GM12878 (cell line): ENCODE measurements around the gene FXYD4. TPM values are rescaled to one million over a fixed set of nuclear protein-coding genes. Genes with fewer than 3 reads are reported as not detected.

Source experiments
- CBFB ChIP-seq: IDR thresholded peaks from 2 replicates; pipeline ENCODE4 v1.6.1; 2016; ENCODE audit warnings: antibody characterized with exemption, low read depth
- CBX5 ChIP-seq: sonication (generic); IDR thresholded peaks from 2 replicates; pipeline ENCODE4 v1.6.1; 2016; ENCODE audit warnings: low read depth, moderate library complexity, mild to moderate bottlenecking, inconsistent platforms
- CEBPB ChIP-seq, 2 experiments: fragments of 150-350 bp in 1 of 2; IDR thresholded peaks; 2 replicates each; pipeline ENCODE4 v1.6.1; 2012 to 2014; ENCODE audit warnings: low read depth in 2 of 2, low read length in 2 of 2, borderline replicate concordance in 1 of 2, inconsistent platforms in 1 of 2
- CHD1 ChIP-seq: IDR thresholded peaks from 2 replicates; pipeline ENCODE4 v1.6.1; 2012; ENCODE audit warnings: low read depth, low read length, improper control_type of control experiment
- CUX1 ChIP-seq: IDR thresholded peaks from 2 replicates; pipeline ENCODE4 v1.6.1; 2012; ENCODE audit warnings: improper control_type of control experiment, low read depth, low read length; ENCODE audit not compliant: insufficient replicate concordance
- MEF2A ChIP-seq: IDR thresholded peaks from 2 replicates; pipeline ENCODE4 v1.6.1; 2011; ENCODE audit warnings: low read depth, mild to moderate bottlenecking, low read length, moderate library complexity; ENCODE audit not compliant: insufficient read depth
- MEF2B ChIP-seq: fragments of 450-650 bp; IDR thresholded peaks from 2 replicates; pipeline ENCODE4 v1.6.1; 2018; ENCODE audit warnings: mild to moderate bottlenecking, moderate library complexity; ENCODE audit not compliant: partially characterized antibody, poor library complexity, severe bottlenecking
- MYB ChIP-seq: fragments of 150-350 bp; IDR thresholded peaks from 2 replicates; pipeline ENCODE4 v1.6.1; 2014; ENCODE audit warnings: mild to moderate bottlenecking, low read depth, low read length, borderline replicate concordance
- MYC ChIP-seq: IDR thresholded peaks from 2 replicates; pipeline ENCODE4 v1.6.1; 2011; ENCODE audit warnings: mild to moderate bottlenecking, low read length, moderate library complexity, inconsistent platforms; ENCODE audit not compliant: insufficient read depth, insufficient replicate concordance, insufficient read length, severe bottlenecking
- NFIC ChIP-seq: IDR thresholded peaks from 2 replicates; pipeline ENCODE4 v1.6.1; 2012; ENCODE audit warnings: low read depth, mild to moderate bottlenecking, inconsistent platforms, low read length, moderate library complexity
- RBBP5 ChIP-seq: fragments of 200-600 bp; sonication (generic); conservative IDR thresholded peaks from 2 replicates; pipeline ENCODE4 v1.6.1; 2016
- RCOR1 ChIP-seq: conservative IDR thresholded peaks from 2 replicates; pipeline ENCODE4 v1.6.1; 2012; ENCODE audit warnings: low read depth, low read length, improper control_type of control experiment
- SKIL ChIP-seq: fragments of 450-650 bp; IDR thresholded peaks from 2 replicates; pipeline ENCODE4 v1.6.1; 2017; ENCODE audit warnings: mild to moderate bottlenecking, low read depth, inconsistent platforms; ENCODE audit not compliant: poor library complexity, severe bottlenecking
- SREBF1 ChIP-seq: IDR thresholded peaks from 2 replicates; pipeline ENCODE4 v1.6.1; 2012; ENCODE audit warnings: mild to moderate bottlenecking, low read length
- WRNIP1 ChIP-seq: IDR thresholded peaks from 2 replicates; pipeline ENCODE4 v1.6.1; 2011; ENCODE audit warnings: low read depth, low read length, improper control_type of control experiment, borderline replicate concordance
- ZNF207 ChIP-seq: fragments of 450-650 bp; IDR thresholded peaks from 2 replicates; pipeline ENCODE4 v1.6.1; 2014; ENCODE audit warnings: antibody characterized with exemption, mild to moderate bottlenecking, borderline replicate concordance
- polyA plus RNA-seq, 11 experiments: library from polyadenylated mRNA; depleted of rRNA in 4 of 11; unstranded in 6 of 11; stranded (reverse) in 5 of 11; fragments of >200 nt; fragmentation: Nextera tagmentation in 4 of 11; fragmentation: Illumina TruSeq in 1 of 11; extraction: Ambion mirVana in 4 of 11; extraction: Trizol in 1 of 11; gene quantifications; 1 replicate in 1 of 11; 2 replicates in 10 of 11; pipeline versions ENCODE4 v1.2.1 to v1.2.3, GENCODE V29; 2011 to 2016; ENCODE audit warnings: inconsistent platforms in 2 of 11, missing spikeins in 2 of 11, low read depth in 1 of 11
- total RNA-seq, 4 experiments: library from RNA; depleted of rRNA in 3 of 4; stranded (reverse); fragments of >200 nt in 3 of 4; fragmentation: Illumina TruSeq in 1 of 4; extraction: Trizol in 1 of 4; gene quantifications; 2 replicates each; pipeline versions ENCODE4 v1.2.1 to v1.2.3, GENCODE V29; 2013 to 2021
- TF ChIP-seq, protein P1 (sequence below): fragments of 450-650 bp; IDR thresholded peaks from 2 replicates; pipeline ENCODE4 v1.6.1; 2017; ENCODE audit warnings: mild to moderate bottlenecking
- TF ChIP-seq, protein P2 (sequence below): IDR thresholded peaks from 2 replicates; pipeline ENCODE4 v1.6.1; 2012; ENCODE audit warnings: low read depth, low read length, improper control_type of control experiment

Gene FXYD4
- total and polyA plus RNA-seq, 10 of the 15 experiments (the other 5 are each of a cell fraction or from before 2014, with no cell fraction given) = not detected

GRCh38 chr10:43420369-43421200 lies 49.1 kb downstream of the FXYD4 start (continued):
- TF ChIP-seq CHD1 = 0 out of 2 replicates have a peak, but pooled peaks have one; percentile 50
- TF ChIP-seq, protein P1, sequence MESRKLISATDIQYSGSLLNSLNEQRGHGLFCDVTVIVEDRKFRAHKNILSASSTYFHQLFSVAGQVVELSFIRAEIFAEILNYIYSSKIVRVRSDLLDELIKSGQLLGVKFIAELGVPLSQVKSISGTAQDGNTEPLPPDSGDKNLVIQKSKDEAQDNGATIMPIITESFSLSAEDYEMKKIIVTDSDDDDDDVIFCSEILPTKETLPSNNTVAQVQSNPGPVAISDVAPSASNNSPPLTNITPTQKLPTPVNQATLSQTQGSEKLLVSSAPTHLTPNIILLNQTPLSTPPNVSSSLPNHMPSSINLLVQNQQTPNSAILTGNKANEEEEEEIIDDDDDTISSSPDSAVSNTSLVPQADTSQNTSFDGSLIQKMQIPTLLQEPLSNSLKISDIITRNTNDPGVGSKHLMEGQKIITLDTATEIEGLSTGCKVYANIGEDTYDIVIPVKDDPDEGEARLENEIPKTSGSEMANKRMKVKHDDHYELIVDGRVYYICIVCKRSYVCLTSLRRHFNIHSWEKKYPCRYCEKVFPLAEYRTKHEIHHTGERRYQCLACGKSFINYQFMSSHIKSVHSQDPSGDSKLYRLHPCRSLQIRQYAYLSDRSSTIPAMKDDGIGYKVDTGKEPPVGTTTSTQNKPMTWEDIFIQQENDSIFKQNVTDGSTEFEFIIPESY = no peak
- TF ChIP-seq CBFB = peak; percentile 41; the same call in 1 of the 2 replicates
- TF ChIP-seq MEF2B = no peak
- TF ChIP-seq RCOR1 = no peak
- TF ChIP-seq ZNF207 = no peak; the same call in 1 of the 2 replicates
- peak; percentile 80 for TF ChIP-seq MYC
- no peak for TF ChIP-seq MEF2A
- TF ChIP-seq RBBP5 = no peak
- no peak for TF ChIP-seq WRNIP1
- TF ChIP-seq MYB = no peak
- no peak for TF ChIP-seq NFIC
- TF ChIP-seq, protein P2, sequence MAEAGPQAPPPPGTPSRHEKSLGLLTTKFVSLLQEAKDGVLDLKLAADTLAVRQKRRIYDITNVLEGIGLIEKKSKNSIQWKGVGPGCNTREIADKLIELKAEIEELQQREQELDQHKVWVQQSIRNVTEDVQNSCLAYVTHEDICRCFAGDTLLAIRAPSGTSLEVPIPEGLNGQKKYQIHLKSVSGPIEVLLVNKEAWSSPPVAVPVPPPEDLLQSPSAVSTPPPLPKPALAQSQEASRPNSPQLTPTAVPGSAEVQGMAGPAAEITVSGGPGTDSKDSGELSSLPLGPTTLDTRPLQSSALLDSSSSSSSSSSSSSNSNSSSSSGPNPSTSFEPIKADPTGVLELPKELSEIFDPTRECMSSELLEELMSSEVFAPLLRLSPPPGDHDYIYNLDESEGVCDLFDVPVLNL = no peak
- TF ChIP-seq CUX1 = no peak
- no peak for TF ChIP-seq SREBF1
- TF ChIP-seq CEBPB (IDR thresholded peaks at IDR 0.05; ENCODE audit: borderline replicate concordance in 1 of 2, low read depth in 2 of 2, low read length in 2 of 2) = no peak; a peak in 1 of 4 replicates
- TF ChIP-seq SKIL = no peak
- 0 out of 2 replicates have a peak, but pooled peaks have one; percentile 14 for TF ChIP-seq CBX5
